Hematopoietic multipotent progenitor cell treated with erythropoietin and hydrocortisone succinate and interleukin-3 and kit ligand, for 6 days (in vitro differentiated cells): ENCODE results near the gene LIMS3.
"Not testable (repeated sequence)": the region's sequence is repeated elsewhere in the genome, so short reads cannot be mapped to it uniquely, and the experiment has no call there.

Experiments used
- DNase-seq: peaks from one replicate; pipeline ENCODE4 v3.0.0-alpha.2; 2015

The LIMS3 gene, protein sequence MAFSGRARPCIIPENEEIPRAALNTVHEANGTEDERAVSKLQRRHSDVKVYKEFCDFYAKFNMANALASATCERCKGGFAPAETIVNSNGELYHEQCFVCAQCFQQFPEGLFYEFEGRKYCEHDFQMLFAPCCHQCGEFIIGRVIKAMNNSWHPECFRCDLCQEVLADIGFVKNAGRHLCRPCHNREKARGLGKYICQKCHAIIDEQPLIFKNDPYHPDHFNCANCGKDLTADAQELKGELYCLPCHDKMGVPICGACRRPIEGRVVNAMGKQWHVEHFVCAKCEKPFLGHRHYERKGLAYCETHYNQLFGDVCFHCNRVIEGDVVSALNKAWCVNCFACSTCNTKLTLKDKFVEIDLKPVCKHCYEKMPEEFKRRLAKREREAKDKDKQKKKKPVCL

DNA sequence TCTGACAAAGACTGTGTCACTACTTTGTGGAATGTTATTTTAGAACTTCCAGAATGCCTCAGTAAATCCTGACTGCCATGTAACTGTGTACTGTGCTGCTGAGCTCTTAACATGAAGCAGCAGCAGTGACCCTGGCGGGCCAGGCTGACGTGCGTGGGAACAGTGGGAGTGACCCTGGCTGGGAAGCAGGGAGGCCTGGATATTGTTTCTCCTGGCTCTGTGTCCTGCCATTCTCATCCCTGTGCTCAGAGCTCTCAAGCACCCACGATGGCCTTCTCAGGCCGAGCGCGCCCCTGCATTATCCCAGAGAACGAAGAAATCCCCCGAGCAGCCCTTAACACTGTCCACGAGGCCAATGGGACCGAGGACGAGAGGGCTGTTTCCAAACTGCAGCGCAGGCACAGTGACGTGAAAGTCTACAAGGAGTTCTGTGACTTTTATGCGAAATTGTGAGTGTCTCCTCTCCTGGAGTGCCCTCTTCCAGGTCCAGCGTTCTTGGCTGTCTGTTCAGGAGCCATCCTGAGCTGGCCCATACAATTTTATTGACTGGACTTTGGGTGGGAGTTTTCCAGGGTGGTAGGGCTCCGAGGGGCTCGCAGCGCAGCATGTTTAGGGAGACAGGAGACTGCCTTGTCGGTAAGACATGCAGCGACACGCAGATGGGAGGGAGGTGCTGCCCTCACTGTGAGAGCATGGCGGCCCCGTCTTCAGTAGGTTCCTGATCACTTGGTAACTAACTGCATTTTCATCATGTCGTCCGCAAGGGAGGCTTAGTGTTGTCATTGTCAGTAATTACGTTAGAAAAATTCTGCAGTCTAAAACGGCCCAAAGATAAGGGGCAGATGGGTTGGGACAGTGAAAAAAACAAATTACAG lies at the start of gene LIMS3:
Gene LIMS3, plus strand, starts transcription at position 227 of the 875 bp plus-strand sequence. Its CDS starts 41 bp downstream, at position 268.
- not testable (repeated sequence) for DNase-seq

DNA sequence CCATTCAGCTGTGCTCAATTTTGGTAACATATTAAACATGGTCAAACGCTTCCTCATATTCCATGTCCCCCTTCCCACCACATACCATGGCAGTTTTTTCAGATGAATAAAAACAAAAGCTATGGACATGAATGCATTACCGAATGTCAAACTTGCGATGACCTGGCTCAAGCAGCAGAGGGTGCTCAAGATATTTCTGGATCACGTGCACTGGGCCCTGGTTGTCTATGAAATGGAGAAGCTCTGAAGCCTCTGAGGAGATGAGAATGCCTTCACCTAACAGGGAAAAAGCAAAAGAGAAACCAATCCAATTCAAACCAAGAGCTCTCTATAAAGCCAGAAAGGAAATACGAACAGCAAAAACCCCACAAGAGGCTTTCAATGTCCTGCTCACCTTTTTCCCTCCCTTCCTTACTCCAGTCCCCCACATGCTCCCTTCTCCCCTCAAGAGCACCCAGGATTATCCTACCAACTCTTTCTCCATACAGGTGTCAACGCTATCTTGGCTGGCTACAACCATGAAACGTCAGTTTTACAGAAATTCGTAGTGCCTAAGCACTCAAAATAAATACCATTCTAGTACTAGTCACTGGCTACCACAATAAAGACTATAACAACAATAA lies 27.2 kb upstream of the LIMS3 start:
- not testable (repeated sequence) for DNase-seq

DNA sequence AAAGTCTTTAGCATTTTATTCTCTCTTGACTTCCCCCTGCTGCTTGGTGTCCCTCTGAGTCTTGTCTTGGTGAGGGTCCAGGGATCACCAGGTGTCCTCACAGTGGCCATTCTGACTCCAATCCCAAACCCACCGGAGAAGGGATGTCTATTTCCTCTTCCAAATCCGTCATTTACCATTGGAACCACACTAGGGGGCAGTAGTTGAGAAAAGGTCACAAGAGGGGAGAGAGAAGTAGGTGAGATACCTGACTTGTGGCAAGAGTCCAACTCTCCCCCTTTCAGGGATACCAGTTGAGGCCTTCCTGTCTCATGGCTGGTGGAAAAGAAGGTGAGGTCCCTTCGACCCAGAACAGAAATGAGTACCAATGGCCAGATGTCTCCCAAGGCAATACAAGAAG lies 21.9 kb upstream of the LIMS3 start:
- DNase-seq, result not testable (repeated sequence)

DNA sequence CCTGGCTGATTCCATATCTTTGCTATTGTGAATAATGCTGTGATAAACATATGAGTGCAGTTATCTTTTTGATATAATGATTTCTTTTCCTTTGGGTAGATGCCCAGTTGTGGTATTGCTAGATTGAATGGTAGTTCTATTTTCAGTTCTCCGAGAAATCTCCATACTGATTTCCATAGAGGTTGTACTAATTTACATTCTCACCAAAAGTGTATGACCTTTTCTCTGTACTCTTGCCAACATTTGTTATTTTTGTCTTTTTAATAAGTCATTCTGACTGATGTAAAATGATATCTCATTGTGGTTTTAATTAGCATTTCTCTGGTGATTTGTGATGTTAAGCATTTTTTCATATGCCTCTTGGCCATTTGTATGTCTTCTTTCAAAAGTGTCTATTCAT lies 16.4 kb upstream of the LIMS3 start:
- not testable (repeated sequence) for DNase-seq

DNA sequence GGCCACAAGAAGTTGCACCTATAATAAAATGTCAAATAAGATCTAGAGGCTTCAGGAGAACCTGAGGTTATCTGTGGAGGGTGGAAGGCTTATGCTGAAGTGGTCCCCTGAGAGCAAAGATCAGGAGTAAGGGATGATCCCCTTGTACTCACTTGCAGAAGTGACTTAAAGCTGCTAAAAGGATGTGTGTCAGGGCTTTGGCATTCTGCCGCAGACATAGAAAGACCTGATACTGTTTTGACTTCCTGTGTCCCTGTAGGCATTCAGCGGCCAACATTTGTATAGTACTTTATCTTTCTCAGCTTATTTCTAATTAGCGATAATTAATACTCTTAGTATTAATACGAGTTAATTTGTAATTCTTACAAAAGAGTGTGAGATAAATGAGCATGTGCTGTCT lies 10.1 kb upstream of the LIMS3 start:
- not testable (repeated sequence) for DNase-seq

DNA sequence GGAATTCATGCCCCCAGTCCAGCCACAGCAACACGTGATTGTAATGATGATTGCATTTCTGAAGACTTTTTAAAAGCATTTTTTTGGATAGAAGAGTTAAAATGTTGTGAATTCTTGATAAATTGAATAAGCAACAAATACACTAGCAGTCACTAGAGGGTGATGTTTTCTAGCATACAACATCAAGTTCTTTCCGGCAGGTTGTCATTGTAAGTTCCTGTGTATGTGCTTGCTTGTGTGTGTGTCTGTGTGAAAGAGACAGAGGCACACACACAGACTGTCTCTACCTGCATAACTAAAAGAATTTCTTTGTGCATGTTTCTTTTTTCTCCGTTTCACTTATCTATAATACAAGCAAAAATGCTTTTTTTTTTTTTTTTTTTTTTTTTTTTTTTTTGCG lies 8.6 kb upstream of the LIMS3 start:
- DNase-seq, result not testable (repeated sequence)

DNA sequence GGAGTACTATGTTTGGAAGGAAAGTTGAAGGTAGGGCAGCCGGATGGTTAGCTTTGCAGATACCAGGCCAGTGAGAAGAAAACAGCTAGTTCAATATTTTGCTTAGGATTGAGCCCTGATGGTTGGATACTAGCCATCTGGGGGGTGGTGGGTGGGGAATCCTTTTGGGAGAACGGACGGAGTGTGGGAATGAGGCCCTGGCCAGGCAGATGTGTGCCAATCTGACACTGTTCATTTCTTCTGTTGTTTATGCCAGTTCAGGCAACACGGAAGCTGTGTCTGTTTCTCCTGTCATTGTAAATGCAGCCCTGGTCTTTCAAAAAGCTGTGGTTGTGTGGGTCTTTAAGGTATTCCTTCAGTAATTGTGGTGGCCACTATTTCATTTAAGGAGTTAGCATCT lies 7.5 kb upstream of the LIMS3 start:
- DNase-seq, result not testable (repeated sequence)

DNA sequence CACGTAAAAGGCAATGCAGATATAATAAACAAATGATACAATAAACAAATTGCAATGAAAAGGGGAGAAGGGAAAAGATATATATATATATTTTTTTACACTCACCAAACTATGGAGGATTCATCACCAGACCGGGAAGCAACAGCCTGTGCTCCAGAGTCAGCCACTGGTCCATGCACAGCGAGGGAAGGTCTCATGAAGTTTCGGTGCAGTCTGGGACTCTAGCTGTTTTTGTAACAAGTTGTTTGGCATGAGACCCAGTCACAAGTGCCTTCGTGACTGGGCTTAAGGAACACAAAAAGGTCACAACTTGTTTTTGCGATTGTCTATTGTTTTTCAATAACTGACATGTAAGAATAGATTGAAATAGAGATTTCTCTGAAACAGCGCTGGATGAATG lies 4.8 kb upstream of the LIMS3 start:
- DNase-seq, result not testable (repeated sequence)

DNA sequence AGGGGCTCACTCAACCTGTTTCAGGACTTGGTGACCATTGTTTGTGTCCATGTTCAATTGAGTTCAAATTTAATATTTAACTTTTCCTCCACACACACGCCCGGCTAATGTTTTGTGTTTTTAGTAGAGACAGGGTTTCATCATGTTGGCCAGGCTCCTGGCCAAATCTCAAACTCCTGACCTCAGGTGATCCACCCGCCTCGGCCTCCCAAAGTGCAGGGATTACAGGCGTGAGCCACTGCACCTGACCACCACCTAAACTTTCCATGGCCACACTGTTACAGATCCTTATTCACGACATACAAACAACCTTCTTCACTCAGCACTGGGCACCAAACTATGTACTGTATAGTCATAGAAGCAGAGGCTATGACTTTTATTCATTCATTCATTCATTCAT lies 4.3 kb upstream of the LIMS3 start:
- DNase-seq, result not testable (repeated sequence)

DNA sequence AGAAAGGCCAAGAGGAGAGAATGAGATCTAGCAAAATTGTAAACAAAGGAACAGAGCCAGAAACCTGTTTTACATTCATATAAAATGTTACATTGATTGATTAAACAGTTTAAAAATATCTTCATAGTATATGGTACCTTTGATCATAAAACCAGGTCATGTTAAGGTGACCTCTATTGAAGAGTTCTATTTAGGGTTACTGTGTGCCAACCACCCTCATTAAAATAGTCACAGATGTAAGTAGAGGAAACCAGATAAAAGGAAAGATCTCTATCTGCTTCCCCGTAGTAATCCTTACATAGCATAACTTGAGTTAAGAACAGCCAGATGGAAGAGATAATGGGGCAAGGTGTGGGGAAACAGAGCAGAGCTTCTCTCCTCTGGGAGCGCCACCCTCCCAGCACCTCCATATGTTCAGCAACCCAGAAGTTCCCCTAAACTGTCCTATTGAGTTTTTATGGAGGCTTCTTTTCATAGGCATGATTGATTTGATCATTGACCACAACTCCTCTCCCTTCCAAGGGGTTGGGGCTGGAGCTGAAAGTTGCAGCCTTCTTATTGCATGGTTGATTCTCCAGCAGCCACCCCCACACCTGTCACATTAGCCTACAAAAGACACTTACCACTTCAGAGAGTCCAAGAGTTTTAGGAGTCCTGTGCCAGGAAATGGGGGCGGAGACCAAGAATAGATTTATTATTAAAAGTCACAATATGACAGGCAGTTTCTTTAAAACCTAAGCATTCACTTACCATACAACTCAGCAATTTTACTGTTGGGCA lies 3.2 kb upstream of the LIMS3 start:
- not testable (repeated sequence) for DNase-seq

DNA sequence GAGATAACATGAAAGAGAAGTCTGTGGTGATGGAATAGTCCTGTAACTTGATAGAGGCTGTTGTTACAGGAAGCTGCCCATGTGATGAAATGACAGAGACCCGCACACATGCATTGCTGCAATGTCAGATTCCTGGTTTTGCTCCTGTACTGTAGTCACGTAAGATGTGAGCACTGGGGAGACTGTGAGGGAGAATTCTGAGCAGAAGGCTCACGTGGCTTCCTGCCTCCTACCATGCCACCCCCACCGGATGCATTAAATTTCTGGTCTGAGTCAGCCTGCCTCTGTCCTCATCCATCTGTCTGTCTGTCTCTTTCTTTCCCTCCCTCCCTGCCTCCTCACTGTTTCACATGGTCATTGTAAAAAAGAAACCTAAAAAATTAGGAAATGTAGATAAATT lies 2.3 kb upstream of the LIMS3 start:
- DNase-seq, result not testable (repeated sequence)

DNA sequence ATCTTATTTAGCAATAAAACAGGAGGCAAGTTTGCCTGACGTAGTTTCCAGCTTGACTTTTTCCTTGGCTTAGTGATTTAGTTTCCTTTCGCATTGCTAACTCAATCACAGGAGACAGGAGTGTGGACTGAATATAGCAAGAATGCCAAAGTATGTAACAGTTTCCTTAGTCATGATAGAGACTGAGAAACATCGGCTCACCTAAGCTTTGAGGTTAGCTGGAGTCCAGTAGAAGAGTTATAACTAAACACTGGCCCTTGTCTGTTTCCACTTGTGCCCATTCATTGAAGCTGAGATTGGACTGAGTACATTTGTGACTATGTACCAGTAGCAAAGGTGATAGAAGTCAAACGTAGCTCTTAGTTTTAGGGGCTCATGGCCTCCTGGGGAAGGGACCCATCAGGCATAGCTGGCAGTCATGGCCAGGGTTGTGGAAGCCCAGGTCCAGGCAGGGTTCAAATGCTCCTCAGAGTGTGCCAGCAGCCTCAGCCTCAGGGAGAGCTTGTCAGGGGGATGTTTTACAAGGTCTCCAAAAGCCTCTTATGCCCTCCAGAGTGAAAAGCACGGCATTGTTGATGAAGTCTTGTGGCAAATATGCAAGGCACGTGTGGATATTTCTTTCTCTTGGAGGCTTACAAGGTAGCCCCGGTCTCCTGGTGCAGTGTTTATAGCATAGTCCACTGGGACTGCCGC lies 573 bp upstream of the LIMS3 start:
- DNase-seq, result not testable (repeated sequence)

DNA sequence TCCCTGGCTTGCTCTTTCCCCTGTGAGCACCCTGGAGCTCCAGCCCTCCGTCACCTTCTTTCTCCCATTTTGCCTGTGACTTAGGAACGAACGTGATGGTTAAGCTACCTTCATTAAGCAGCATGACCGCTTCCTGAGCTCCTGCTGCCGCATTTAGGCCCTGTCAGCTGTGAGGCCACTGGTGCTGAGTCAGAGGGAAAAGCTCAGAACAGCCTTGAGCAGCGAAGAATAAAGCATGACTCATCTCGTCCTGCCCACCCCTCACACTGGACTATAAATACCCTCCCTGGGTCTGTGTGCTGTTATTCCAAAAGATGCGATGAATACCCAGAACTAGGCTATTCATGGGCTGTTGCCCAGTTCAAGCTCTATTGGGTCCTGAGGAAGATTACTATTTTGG lies 7.3 kb downstream of the LIMS3 start:
- not testable (repeated sequence) for DNase-seq

DNA sequence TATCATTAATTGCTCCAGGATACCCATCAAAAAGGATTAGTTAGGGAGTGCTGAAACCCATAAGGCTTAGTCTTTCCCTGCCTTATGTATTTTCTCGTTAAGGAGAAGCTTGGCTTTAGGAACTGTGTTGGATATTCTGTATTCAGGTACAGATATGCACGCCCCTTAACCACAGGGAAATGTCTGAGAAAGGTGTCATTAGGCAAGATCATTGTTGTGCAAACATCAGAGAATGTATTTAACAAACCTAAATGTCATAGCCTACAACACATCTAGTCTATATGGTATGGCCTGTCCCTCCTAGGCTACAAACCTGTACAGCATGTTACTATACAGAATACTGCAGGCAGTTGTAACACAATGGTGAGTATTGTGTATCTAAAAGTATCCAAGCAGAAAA lies 10.1 kb downstream of the LIMS3 start:
- not testable (repeated sequence) for DNase-seq

DNA sequence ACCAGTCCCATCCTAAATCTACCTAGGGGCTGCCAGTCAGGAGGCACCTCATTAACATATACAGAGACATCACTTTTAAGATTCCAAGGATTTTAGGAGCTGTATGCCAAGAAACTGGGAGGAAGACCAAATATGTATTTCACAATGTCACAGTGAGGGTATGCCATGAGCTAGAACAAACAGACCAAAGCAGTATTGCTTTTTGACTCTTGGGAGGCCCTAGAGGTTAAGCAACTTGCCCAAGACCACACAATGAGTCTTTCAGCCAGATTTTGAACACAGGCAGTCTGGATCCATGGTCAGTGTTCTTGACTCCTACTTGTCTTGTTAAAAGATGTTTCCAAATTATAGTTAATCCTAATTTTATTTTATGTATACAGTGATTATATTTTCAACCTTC lies 12.3 kb downstream of the LIMS3 start:
- not testable (repeated sequence) for DNase-seq

DNA sequence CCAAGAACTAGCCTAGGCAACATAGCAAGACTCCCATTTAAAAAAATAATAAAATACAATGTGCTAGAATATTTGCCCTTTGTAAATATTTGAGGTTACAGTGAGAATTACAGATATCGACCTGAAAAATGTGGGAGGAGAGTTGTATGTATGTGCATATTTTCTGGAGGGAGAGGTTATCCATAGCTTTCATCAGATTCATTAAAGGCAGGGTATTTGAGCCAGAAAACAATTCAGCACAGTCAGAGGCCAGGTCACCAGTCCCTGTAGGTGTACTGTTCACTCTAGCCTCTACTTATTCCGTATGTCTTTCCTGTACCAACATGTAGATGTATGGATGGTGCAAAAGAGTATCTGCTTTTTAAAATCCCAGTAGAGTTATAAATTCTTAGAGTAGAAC lies 15.4 kb downstream of the LIMS3 start:
- DNase-seq, result not testable (repeated sequence)

DNA sequence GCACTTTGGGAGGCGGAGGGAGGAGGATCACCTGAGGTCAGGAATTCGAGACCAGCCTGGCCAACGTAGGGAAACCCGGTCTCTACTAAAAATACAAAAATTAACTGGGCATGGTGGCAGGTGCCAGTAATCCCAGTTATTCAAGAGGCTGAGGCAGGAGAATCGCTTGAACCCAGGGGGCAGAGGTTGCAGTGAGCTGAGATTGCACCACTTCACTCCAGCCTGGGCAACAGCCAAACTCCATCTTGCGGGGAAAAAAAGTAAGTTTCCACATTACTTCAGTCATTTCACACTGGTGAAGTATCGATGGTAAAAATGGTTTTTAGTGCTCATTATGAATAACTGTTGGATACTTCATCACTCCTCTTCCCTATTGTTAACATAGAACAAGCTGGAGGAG lies 16.1 kb downstream of the LIMS3 start:
- not testable (repeated sequence) for DNase-seq

DNA sequence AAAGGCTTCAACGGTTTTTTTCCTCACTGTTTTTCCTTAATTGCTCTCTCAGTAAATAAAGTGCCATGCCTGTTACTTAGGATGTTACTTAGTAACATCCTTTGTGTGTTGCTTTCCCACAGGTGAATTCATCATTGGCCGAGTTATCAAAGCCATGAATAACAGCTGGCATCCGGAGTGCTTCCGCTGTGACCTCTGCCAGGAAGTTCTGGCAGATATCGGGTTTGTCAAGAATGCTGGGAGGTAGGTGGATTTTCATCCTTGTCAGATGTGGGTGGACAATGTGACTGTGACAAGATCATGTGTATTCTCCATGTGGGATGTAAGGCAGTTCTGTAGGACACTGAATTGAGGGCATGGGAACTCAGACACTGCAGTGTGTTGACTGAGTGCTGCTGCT lies 17.3 kb downstream of the LIMS3 start:
- not testable (repeated sequence) for DNase-seq

DNA sequence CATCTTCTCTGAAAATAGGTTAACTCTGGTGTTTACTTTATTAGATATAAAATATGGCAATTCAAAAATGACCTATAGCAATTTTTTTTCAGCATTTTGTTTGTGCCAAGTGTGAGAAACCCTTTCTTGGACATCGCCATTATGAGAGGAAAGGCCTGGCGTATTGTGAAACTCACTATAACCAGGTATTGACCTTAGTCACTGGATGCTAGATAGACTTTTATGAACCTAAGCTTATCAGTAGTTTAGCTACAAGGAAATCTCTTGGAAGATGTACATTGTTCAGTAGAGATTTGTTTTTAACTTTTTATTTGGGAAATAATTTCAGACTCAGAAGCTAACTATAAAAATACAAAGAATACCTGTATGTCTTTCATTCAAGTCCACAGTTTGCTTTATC lies 21.7 kb downstream of the LIMS3 start:
- not testable (repeated sequence) for DNase-seq

DNA sequence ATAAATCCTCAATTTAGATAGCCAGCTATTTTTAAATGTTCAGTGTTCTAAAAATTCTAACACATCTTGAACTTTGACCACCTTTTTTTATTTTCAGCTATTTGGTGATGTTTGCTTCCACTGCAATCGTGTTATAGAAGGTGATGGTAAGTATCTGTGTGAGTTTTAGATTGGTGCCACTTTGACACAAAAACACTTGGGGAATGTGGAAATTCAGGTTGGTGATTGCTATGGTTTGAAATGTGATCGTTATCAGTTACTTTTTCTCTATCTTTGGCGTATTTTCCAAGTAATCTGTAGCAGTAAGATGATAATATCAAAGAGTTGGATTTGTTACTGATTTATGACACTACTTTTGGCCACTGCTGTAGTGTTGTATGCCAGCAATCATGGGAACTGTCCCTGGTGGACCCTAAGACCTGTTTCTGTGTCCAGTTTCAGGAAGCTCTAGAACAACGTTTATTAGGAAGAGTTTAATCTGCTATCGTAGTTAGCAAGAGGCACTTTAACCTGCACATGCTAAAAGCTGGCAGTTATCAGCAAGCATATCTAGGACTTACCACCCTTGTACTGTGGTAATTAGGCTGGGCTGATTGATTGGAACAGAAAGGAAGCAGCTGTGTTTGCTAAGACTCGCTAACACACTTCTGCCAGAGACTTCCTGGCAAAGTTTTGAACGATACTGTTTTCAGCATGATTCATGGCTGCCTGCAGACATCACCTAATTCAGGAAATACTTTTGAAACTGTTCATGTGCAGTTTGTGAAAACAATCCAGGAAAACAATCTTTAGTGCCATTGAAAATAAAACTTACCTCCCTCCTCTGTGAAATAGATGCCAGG lies 23.3 kb downstream of the LIMS3 start:
- DNase-seq, result not testable (repeated sequence)

DNA sequence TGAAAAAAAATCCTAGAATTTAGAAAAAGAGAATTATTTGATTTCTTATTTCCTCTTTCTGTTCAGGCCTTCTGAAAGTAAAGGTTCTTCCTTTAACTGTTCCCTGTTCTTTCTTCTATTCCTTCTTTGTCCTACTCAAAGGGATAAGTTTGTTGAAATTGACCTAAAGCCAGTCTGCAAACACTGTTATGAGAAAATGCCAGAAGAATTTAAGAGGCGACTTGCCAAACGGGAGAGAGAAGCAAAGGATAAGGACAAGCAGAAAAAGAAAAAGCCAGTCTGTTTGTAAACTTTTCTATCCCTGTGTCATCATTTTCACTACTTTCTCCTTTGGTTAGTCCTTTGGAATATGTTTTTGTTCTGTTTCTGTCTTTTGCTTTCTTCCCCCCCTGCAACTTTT lies 26.0 kb downstream of the LIMS3 start:
- DNase-seq, result not testable (repeated sequence)
